IgD-negative memory B cell (primary cell): ENCODE data around the gene GOLGA5. TPM values are rescaled to one million over a fixed set of nuclear protein-coding genes. Genes with fewer than 3 reads are reported as not detected.

Experiments used
- H3K27ac Mint-ChIP-seq, 3 donors: one replicate each; pipeline ENCODE4 v1.8.0; 2020 to 2022; ENCODE audit warnings: mild to moderate bottlenecking in 3 of 3, mixed read lengths in 3 of 3, moderate library complexity in 1 of 3
- H3K27me3 Mint-ChIP-seq: one replicate; pipeline ENCODE4 v1.8.0; 2021; ENCODE audit warnings: mixed read lengths
- H3K36me3 Mint-ChIP-seq: one replicate; pipeline ENCODE4 v1.8.0; 2020; ENCODE audit warnings: mild to moderate bottlenecking, mixed read lengths
- H3K4me1 Mint-ChIP-seq, 3 donors: one replicate each; pipeline ENCODE4 v1.8.0; 2020 to 2022; ENCODE audit warnings: mixed read lengths in 3 of 3, mild to moderate bottlenecking in 1 of 3
- H3K4me3 Mint-ChIP-seq, 4 donors: one replicate each; pipeline ENCODE4 v1.8.0; 2020 to 2022; ENCODE audit warnings: mild to moderate bottlenecking in 4 of 4, mixed read lengths in 4 of 4, moderate library complexity in 3 of 4
- H3K9me3 Mint-ChIP-seq, 3 donors: one replicate each; pipeline ENCODE4 v1.8.0; 2020 to 2021; ENCODE audit warnings: mixed read lengths in 3 of 3, mild to moderate bottlenecking in 1 of 3
- polyA plus RNA-seq: library from polyadenylated mRNA; unstranded; fragments of 300-500 nt; fragmentation: Illumina TruSeq; gene quantifications from one replicate; pipeline ENCODE4 v1.2.3, GENCODE V29; 2021

GOLGA5 gene
- polyA plus RNA-seq, 1 donor from 2014 or later, result 20.2 TPM

DNA sequence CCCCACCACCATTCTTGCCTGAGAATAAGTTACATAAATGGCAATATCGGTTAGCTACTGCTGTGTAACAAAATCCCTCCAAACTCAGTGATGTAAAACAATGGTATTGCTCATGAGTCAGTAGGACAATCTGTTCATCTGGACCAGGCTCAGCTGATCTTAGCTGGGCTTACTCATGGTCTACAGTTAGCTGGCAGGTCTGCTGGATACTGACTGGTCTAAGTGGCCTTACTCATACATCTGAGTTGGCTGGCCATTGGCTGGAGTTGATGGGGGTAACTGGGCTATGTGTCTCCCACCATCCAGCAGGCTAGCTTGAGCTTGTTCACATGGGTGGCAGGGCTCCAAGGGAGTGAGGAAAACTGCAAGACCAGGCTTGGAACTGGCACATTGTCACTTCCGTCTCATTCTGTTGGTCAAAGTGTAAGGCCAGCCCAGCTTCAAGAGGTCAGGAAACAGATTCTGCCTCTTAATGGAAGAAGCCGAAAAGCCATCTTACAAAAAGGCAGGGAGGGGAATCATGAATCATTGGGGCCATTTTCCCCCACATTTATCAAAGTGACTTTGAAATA is 72.2 kb downstream of the GOLGA5 start:
- Mint-ChIP-seq H3K36me3 (peaks cover 2% of the 10 kb centered on the region), H3K9me3 (peaks cover 0 to 13% (median 4%) of the 10 kb centered on the region in 3 donors), H3K4me1 (no peaks in the 10 kb centered on the region), H3K27ac (no peak overlapping the region), H3K4me3 (no peak overlapping the region), H3K27me3 (peaks cover 2% of the 10 kb centered on the region)

- no peak overlapping the region for H3K27ac Mint-ChIP-seq
- peaks cover 0 to 13% (median 4%) of the 10 kb centered on the region in 3 donors for H3K9me3 Mint-ChIP-seq
- no peak overlapping the region for H3K4me3 Mint-ChIP-seq
- H3K36me3 Mint-ChIP-seq, result peaks cover 2% of the 10 kb centered on the region
- no peaks in the 10 kb centered on the region for H3K4me1 Mint-ChIP-seq
- H3K27me3 Mint-ChIP-seq, result no peaks in the 10 kb centered on the region
Observed at GRCh38 chr14:92866901-92867865, 73.1 kb downstream of the GOLGA5 start.

DNA sequence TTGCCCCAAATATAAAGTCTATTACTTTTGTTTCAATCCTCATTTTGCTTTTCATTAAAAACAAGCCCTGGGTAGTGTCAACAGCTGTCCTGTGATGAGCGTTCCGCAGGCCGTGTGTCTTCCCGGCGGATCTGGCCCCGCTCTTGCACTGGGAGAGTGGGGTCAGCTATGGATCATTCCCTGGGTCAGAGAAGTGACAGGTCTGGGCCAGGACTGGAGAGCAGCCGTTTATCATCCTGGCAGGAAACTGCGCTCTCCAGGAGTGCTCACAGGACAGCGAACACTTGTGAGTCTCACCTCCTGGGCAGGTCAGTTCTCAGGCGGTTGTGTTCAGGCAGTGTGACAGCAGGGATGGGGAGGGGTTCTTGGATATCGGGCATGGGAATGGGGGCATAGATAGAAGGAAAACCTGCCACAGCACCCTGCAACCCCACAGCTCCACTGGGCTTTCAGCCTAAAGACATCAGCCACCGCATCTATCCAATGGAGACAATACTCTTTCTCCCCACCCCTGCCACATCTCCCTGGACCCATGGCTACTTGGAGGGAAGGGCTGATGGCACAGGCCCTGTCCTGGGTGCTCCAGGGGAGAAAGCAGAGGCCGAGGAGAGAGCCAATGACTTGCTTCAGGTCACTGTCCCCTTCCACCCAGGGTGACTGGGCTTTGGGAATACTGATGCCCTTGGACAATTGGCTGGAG is 81.0 kb downstream of the GOLGA5 start:
- Mint-ChIP-seq H3K27ac (no peak overlapping the region), H3K36me3 (no peaks in the 10 kb centered on the region), H3K4me3 (no peak overlapping the region), H3K4me1 (no peaks in the 10 kb centered on the region), H3K27me3 (peaks cover 9% of the 10 kb centered on the region), H3K9me3 (no peaks in the 10 kb centered on the region)

GRCh38 chr14:92877757-92878431 is 83.8 kb downstream of the GOLGA5 start:
- no peaks in the 10 kb centered on the region for H3K4me1 Mint-ChIP-seq
- H3K9me3 Mint-ChIP-seq, result peaks cover 0 to 4% (median 0%) of the 10 kb centered on the region in 3 donors
- peaks cover 13% of the 10 kb centered on the region for H3K27me3 Mint-ChIP-seq
- no peaks in the 10 kb centered on the region for H3K36me3 Mint-ChIP-seq
- H3K4me3 Mint-ChIP-seq, result no peak overlapping the region
- H3K27ac Mint-ChIP-seq, result no peak overlapping the region

GRCh38 chr14:92880351-92880750 is 86.2 kb downstream of the GOLGA5 start:
- no peaks in the 10 kb centered on the region for H3K4me1 Mint-ChIP-seq
- H3K4me3 Mint-ChIP-seq, result no peak overlapping the region
- no peaks in the 10 kb centered on the region for H3K36me3 Mint-ChIP-seq
- H3K27ac Mint-ChIP-seq, result no peak overlapping the region
- H3K9me3 Mint-ChIP-seq, result peaks cover 0 to 4% (median 3%) of the 10 kb centered on the region in 3 donors
- H3K27me3 Mint-ChIP-seq, result peaks cover 13% of the 10 kb centered on the region

DNA sequence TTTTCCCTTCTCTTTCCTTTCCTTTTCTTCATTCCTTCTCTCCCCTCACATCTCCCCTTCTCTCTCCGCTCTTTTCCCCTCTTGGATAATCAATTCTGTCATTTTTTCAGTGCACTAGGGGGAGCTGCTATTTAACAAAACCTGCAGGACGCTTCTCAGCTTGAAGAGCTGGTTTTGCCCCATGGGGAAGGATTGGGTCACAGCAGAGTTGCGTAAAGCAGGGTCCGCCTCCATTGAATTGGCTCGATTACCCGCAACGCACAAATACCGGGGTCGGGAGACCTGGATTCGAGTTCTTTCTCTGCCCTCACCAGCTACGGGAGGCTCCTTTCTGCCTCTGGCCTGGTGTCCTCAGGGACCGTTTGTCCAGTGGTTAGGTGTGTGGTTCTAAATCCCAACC is 86.7 kb downstream of the GOLGA5 start:
- H3K27me3 Mint-ChIP-seq, result peaks cover 13% of the 10 kb centered on the region
- no peak overlapping the region for H3K27ac Mint-ChIP-seq
- no peaks in the 10 kb centered on the region for H3K4me1 Mint-ChIP-seq
- no peak overlapping the region for H3K4me3 Mint-ChIP-seq
- H3K9me3 Mint-ChIP-seq, result peaks cover 0 to 4% (median 4%) of the 10 kb centered on the region in 3 donors
- no peaks in the 10 kb centered on the region for H3K36me3 Mint-ChIP-seq

DNA sequence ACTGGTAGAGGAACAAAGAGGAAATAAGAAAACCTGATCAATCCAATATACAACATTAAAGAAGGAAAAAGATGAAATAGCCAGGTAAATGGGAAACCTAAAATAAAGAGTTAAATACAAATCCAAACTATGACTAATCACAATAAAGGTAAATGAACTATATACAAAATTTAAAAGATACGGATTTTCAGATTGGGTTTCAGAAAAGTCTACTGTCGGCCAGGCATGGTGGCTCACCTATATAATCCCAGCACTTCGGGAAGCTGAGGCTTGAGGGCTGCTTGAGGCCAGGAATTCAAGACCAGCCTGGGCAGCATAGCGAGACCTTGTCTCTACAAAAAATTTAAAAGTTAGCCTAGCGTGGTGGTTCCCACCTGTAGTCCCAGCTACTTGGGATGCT is 89.0 kb downstream of the GOLGA5 start:
- Mint-ChIP-seq H3K4me3 (no peak overlapping the region), H3K9me3 (peaks cover under 1 to 4% (median 4%) of the 10 kb centered on the region in 3 donors), H3K27ac (no peak overlapping the region), H3K36me3 (no peaks in the 10 kb centered on the region), H3K4me1 (no peaks in the 10 kb centered on the region), H3K27me3 (peaks cover 10% of the 10 kb centered on the region)

DNA sequence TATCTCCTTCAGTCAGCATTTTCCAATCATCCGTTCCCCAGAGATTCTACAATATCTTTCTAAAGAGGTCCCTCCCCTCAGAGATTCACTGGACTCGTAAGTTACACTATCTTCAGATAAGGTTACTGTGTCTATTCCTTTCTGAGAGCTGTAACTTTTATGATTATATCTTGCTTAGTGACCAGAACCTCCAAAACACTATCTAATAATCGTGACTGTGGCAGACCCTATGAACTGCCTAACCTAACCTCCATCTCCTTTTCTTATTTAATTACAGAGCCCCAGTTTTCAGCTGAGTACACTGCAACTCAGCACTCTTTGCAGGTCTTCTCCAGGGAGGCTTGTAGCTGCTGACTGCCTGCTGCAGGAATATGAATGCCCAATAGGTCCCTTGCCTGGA is 90.3 kb downstream of the GOLGA5 start:
- Mint-ChIP-seq H3K4me1 (no peaks in the 10 kb centered on the region), H3K4me3 (no peak overlapping the region), H3K27me3 (peaks cover 6% of the 10 kb centered on the region), H3K36me3 (no peaks in the 10 kb centered on the region), H3K27ac (no peak overlapping the region), H3K9me3 (peaks cover 2 to 4% (median 4%) of the 10 kb centered on the region in 3 donors)

DNA sequence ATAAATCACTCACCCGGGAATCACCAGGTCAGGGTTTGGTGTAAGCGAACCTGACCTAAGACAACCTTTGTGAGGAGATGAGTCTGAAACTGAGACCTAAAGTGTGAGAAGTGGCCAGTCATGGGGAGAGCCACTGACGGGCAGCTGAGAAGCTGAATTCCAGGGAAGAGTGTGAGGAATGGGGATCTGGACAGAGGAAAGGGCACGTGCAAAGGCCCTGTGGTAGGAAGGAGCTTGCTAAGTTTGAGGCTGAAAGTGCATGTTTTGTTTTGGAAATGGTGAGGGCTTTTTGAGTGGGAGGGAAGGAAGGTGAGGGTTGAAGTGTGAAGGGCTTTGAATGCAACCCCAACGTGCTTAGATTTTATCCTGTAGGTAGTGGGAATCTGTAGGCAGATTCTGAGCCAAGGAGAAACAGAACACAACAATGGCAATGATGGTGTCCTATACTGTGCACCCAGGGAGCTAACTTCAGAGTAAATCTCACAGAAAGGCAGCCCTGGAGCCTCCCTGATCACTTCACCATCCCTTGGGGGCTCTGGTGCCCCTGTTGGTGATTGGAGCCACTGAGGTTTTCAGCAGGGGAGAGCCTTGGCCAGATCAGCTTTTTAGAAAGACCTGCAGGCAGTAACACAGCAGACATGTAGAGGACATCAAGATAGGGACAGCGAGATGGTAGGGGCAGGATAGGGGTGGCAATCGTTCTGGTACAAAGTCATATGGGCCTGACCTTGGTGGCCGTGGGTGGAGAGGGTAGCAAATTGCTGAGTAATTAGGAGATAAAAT is 91.4 kb downstream of the GOLGA5 start:
- H3K36me3 Mint-ChIP-seq, result no peaks in the 10 kb centered on the region
- H3K4me3 Mint-ChIP-seq, result no peak overlapping the region
- H3K27ac Mint-ChIP-seq, result peak overlapping the region in 1 of 3 donors; percentile 76
- peaks cover 2 to 4% (median 4%) of the 10 kb centered on the region in 3 donors for H3K9me3 Mint-ChIP-seq
- peaks cover 6% of the 10 kb centered on the region for H3K27me3 Mint-ChIP-seq
- H3K4me1 Mint-ChIP-seq, result no peaks in the 10 kb centered on the region

GRCh38 chr14:92886337-92886736 is 92.2 kb downstream of the GOLGA5 start:
- H3K9me3 Mint-ChIP-seq, result peaks cover 2 to 4% (median 4%) of the 10 kb centered on the region in 3 donors
- no peaks in the 10 kb centered on the region for H3K36me3 Mint-ChIP-seq
- H3K4me1 Mint-ChIP-seq, result no peaks in the 10 kb centered on the region
- H3K4me3 Mint-ChIP-seq, result no peak overlapping the region
- peaks cover 4% of the 10 kb centered on the region for H3K27me3 Mint-ChIP-seq
- no peak overlapping the region for H3K27ac Mint-ChIP-seq

GRCh38 chr14:92887157-92887556 is 93.1 kb downstream of the GOLGA5 start:
- Mint-ChIP-seq H3K4me3 (no peak overlapping the region), H3K36me3 (no peaks in the 10 kb centered on the region), H3K27ac (no peak overlapping the region), H3K4me1 (no peaks in the 10 kb centered on the region), H3K9me3 (peaks cover 0 to 4% (median 2%) of the 10 kb centered on the region in 3 donors), H3K27me3 (peaks cover 3% of the 10 kb centered on the region)

- Mint-ChIP-seq H3K4me1 (no peaks in the 10 kb centered on the region), H3K27me3 (peaks cover 3% of the 10 kb centered on the region), H3K4me3 (no peak overlapping the region), H3K9me3 (peaks cover 3 to 7% (median 7%) of the 10 kb centered on the region in 3 donors), H3K36me3 (no peaks in the 10 kb centered on the region), H3K27ac (no peak overlapping the region)
Observed at GRCh38 chr14:92888896-92889295, 94.8 kb downstream of the GOLGA5 start.
